ENCODE measurements around the gene AGL. TPM values are rescaled to one million over a fixed set of nuclear protein-coding genes. Genes with fewer than 3 reads are reported as not detected.

The AGL gene
- total RNA-seq (2012; rRNA removed): 7.0 and 12.2 TPM in 2 replicates
- polyA plus RNA-seq (2012; rRNA removed): 1.8 and 2.4 TPM in 2 replicates
- polyA plus RNA-seq (2012; cell fraction: cytosol; rRNA removed): 0.25 TPM in 2 replicates
- 0.36 and 3.2 TPM in 2 replicates for polyA plus RNA-seq (2012; cell fraction: nucleus; rRNA removed; ENCODE audit: low replicate concordance)
- percentile 55 among the genes with signal in this experiment for Bru-seq, nascent RNA
- BruChase-seq, experiment 1, labeled RNA remaining after a 6-hour chase: percentile 66 among the genes with signal in this experiment
- BruChase-seq, experiment 2, labeled RNA remaining after a 2-hour chase: percentile 60 among the genes with signal in this experiment
- long read RNA-seq, full-length matches to known transcripts: 10 of 23 reads
- long read RNA-seq, partial matches to known transcripts: 7 of 23 reads
- long read RNA-seq, other reads (novel, unspliced or antisense): 6 of 23 reads

GRCh38 chr1:99849744-99850458 is at the start of gene AGL:
TSS of gene AGL (plus strand) at chr1:99850361. CDS start at chr1:99851043, 682 bp downstream.
- ChIA-PET CTCF (no interaction called here), POLR2A (ENCODE audit: unreplicated experiment) (interaction anchor here (0.6 to 1.4 kb wide), 2 partner anchors 11 to 187 kb away, joined by 3 to 5 read pairs; no protein-coding TSS in a partner anchor)
- TF ChIP-seq MAZ (IDR thresholded peaks at IDR 0.05; ENCODE audit: borderline replicate concordance, low read depth, low read length) (peak; percentile 41; the same call in 1 of the 2 replicates), NFE2L2 (IDR thresholded peaks at IDR 0.05; ENCODE audit: low read depth, low read length) (no peak)
- ATAC-seq (ENCODE audit: low read depth): peak; percentile 98
- intact Hi-C loops (cut with micrococcal nuclease): loop anchor here (1.0 kb wide), 1 partner anchor 42 kb away; no protein-coding TSS in a partner anchor
- dilution Hi-C loops (cut with HindIII; ENCODE audit: low sequenced_read_pairs, unreplicated experiment): no loop called here
- H3K27me3 ChIP-seq (ENCODE audit: control insufficient read depth, insufficient read depth, low read length): no peaks in the 10 kb centered on the region
- H3K79me1 ChIP-seq (ENCODE audit: low read depth in 1 of 2, low read length in 2 of 2): peaks cover 5 to 7% of the 10 kb centered on the region in 2 experiments; a peak in 2 of 4 replicates
- H3K27ac ChIP-seq (ENCODE audit: insufficient read depth, low read length): peak within 1 kb of the TSS; percentile 69
- peak within 1 kb of the TSS; percentile 69 for H2BK5ac ChIP-seq (ENCODE audit: low read depth, low read length, poor library complexity, severe bottlenecking)
- peak within 1 kb of the TSS; percentile 87 for H3K4me3 ChIP-seq (ENCODE audit: insufficient read depth, low read depth, low read length)
- H3K36me3 ChIP-seq (ENCODE audit: control insufficient read depth, insufficient read depth, low read length): peaks cover 1% of the 10 kb centered on the region; the same call in 1 of the 2 replicates
- H4K91ac ChIP-seq (ENCODE audit: insufficient read depth, low read depth, low read length): peak within 1 kb of the TSS; percentile 74
- H2BK15ac ChIP-seq (ENCODE audit: low read depth, low read length): peak within 1 kb of the TSS; percentile 25; the same call in 2 of the 3 replicates
- H4K5ac ChIP-seq (ENCODE audit: low read depth, low read length): peak within 1 kb of the TSS; percentile 98
- H3K9me3 ChIP-seq (ENCODE audit: control insufficient read depth, insufficient read depth, low read length): no peaks in the 10 kb centered on the region
- H4K20me1 ChIP-seq (ENCODE audit: insufficient read depth, low read length): no peaks in the 10 kb centered on the region
- in situ Hi-C loops (cut with MboI; ENCODE audit: low sequenced_read_pairs): no loop called here
- BruUV-seq (replicated peaks): TSS peak; percentile 61
- no peak within 1 kb of the TSS for H2BK20ac ChIP-seq (ENCODE audit: low read depth, low read length)
- peaks cover 3% of the 10 kb centered on the region for H3K9me1 ChIP-seq (ENCODE audit: insufficient read depth, low read length)
- WGBS, 2 experiments (ENCODE audit: extremely low coverage in 2 of 2, insufficient read length in 1 of 2): 0% methylated on average over 45 of the region's 65 CpGs; no CpG with 5 or more reads in 1 of the 2 experiments
- H3K4me2 ChIP-seq (ENCODE audit: low read depth, low read length): peak within 1 kb of the TSS; percentile 96
- H3K9ac ChIP-seq (ENCODE audit: low read depth, low read length): peak within 1 kb of the TSS; percentile 88
- H3K4ac ChIP-seq (ENCODE audit: low read depth, low read length): peak within 1 kb of the TSS; percentile 86
- H3K56ac ChIP-seq (ENCODE audit: extremely low read depth, insufficient read depth, low read length): peak within 1 kb of the TSS; percentile 81
- peak within 1 kb of the TSS; percentile 40 for H3K18ac ChIP-seq (ENCODE audit: low read depth, low read length)
- H3K14ac ChIP-seq (replicated peaks; ENCODE audit: low read depth, low read length): peak within 1 kb of the TSS; percentile 88
- DNase-seq: peak; percentile 61
- peak within 1 kb of the TSS; percentile 100 for H2AFZ ChIP-seq (replicated peaks; ENCODE audit: low read length, poor library complexity)
- H2AK5ac ChIP-seq (ENCODE audit: low read depth, low read length): no peak within 1 kb of the TSS; the same call in 1 of the 2 replicates
- peak within 1 kb of the TSS; percentile 87 for H2AK9ac ChIP-seq (replicated peaks; ENCODE audit: low read depth, low read length, poor library complexity)
- H2BK120ac ChIP-seq (ENCODE audit: low read depth, low read length): peak within 1 kb of the TSS; percentile 58
- H4K8ac ChIP-seq (ENCODE audit: low read depth in 2 of 2, low read length in 2 of 2): peak within 1 kb of the TSS; percentile 96 to 99
- peak within 1 kb of the TSS; percentile 92 for H3K23ac ChIP-seq (ENCODE audit: low read depth, low read length)
- H3K4me1 ChIP-seq (ENCODE audit: control insufficient read depth, insufficient read depth, low read length): peaks cover 2% of the 10 kb centered on the region; the same call in 1 of the 2 replicates

Data from IMR-90 (cell line).